Measurements from ENCODE around the gene CNOT8.

CNOT8 gene

GRCh38 chr5:154884424-154884823, 26.0 kb downstream of the CNOT8 start:
- TF ChIP-seq CTCF (conservative IDR thresholded peaks at IDR 0.05) (no peak), ZFX (IDR thresholded peaks at IDR 0.05) (no peak)
- H3K27ac ChIP-seq = no peak overlapping the region

DNA sequence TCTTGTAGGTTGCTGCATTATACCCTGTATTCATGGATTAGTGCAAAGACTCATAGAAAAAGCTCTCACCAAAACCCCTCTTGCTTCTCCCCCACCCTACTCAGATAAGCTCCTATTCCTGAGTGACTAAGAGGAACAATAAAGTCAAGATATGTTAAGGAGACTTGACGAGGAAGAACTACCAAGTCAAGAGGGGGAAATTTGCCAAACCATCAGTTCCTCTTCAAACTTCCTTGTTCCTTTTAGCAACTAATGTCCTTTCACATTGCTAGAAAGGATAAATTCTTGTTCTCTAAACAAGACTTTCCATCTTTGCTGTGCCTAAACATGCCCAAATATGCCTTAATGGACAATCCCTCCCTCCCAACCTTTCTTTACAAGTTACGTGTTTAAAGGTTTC, 27.0 kb downstream of the CNOT8 start:
- H3K27ac ChIP-seq = no peak overlapping the region
- no peak for TF ChIP-seq CTCF (conservative IDR thresholded peaks at IDR 0.05)
- TF ChIP-seq ZFX (IDR thresholded peaks at IDR 0.05) = no peak

DNA sequence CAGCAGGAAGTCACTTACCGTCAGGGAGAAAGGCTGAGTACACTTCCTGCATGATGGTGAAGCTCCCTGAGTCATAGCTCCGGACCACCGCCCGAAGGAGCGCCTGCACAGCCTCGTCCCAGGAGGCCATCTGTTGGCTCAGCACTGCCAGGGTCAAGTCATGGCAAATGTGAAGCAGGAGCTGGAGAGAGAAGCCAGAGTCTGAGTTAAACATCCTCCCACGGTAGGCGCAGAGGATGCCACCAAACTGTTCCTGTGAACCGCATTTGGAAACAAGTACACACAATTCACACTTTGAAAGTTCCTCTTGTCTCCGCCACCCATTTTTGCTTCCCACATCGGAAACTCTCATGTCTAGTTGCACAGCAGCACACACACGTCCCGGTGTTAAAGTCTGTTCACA, 33.9 kb downstream of the CNOT8 start:
- TF ChIP-seq ZFX (IDR thresholded peaks at IDR 0.05) (no peak), CTCF (conservative IDR thresholded peaks at IDR 0.05) (no peak)

DNA sequence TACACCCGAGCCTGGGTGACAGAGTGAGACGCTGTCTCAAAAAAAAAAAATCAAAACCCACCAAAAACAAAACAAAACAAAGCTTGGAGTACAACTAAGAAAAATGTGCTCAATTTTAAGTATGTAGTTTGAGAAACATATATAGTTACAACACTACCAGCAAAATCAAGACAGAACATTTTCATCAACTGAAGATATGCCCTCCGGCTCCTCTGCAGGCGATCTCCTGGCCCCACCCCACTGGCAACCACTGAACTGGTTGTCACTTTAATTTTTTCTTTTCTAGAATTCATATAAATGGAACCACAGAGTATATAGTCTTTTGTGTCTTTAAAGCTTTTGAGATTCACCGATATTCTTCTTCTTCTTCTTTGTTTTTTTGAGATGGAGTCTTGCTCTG, 35.0 kb downstream of the CNOT8 start:
- H3K27ac ChIP-seq = no peak overlapping the region
- TF ChIP-seq CTCF (conservative IDR thresholded peaks at IDR 0.05) (no peak), ZFX (IDR thresholded peaks at IDR 0.05) (no peak)

More for the DNA sequence above, 33.9 kb downstream of the CNOT8 start:
- H3K27ac ChIP-seq = no peak overlapping the region

- TF ChIP-seq CTCF (conservative IDR thresholded peaks at IDR 0.05) (no peak), ZFX (IDR thresholded peaks at IDR 0.05) (no peak)
- no peak overlapping the region for H3K27ac ChIP-seq
Observed at GRCh38 chr5:154895606-154896561, 37.5 kb downstream of the CNOT8 start.

DNA sequence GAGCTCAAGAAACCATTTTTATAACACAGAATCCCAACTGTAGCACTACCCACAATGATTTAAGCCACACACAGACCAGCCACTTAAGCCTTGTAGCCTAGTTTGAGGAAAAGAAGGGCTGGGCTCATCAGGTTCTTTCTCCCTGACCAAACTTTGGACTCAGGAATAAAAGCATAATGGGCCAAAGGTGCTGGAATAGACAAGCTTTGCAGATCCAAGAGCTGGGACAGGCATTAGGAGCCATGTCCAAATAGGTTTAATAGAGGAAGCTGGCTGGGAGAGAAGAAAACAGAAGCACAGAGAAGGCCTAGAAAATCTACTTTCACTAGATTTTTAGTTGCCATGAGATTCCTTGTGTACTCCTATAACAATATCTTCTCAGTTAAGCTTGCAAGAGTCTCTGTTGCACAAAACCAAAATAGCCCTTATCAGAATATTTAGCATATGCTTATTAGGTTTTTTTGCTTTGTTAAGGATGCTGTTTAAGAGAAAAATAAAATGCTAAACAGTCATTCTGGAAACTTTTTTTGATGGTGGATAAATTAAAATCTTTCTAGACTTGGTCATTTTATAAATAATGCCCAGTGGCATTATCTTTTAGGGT, 38.2 kb downstream of the CNOT8 start:
- no peak overlapping the region for H3K27ac ChIP-seq
- TF ChIP-seq ZFX (IDR thresholded peaks at IDR 0.05) = no peak
- no peak for TF ChIP-seq CTCF (conservative IDR thresholded peaks at IDR 0.05)

DNA sequence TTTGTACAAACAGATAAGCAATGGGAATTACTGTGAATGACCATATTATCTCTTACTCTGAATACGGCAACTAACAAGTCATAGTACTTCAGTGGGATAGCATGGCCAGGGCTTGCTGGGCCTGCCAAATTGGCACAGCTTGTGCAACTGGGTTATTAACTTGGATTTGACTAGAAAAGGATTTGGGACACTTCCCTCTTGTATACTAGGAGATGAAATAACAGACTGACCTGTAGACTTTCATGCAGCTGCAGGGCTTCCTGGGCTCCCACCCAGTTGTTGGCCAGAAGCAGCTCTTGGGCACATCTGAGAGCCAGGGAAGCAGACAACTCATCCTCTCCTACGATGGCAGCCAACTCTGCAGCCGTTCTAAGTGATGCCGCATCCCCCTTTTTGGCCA, 39.8 kb downstream of the CNOT8 start:
- H3K27ac ChIP-seq = no peak overlapping the region
- TF ChIP-seq ZFX (IDR thresholded peaks at IDR 0.05) (no peak), CTCF (conservative IDR thresholded peaks at IDR 0.05) (no peak)

Measured in C4-2B (cell line).